K562 (cell line): Measurements from ENCODE around the gene RUNDC1. TPM values are rescaled to one million over a fixed set of nuclear protein-coding genes. Genes with fewer than 3 reads are reported as not detected.
A peak's percentile ranks its signal among the peaks of the same experiment; 100 is the strongest.

ENCODE experiments used
- ATF7 ChIP-seq: fragments of 450-650 bp; IDR thresholded peaks from 2 replicates; pipeline ENCODE4 v1.7.1; 2014; ENCODE audit warnings: mild to moderate bottlenecking, moderate library complexity
- CXXC5 ChIP-seq: fragments of 250-450 bp; sonication (Bioruptor Pico); IDR thresholded peaks from 2 replicates; pipeline ENCODE4 v1.8.0; 2022; ENCODE audit warnings: inconsistent platforms, mild to moderate bottlenecking, moderate library complexity
- DIDO1 ChIP-seq: fragments of 450-650 bp; IDR thresholded peaks from 2 replicates; pipeline ENCODE4 v1.6.1; 2016; ENCODE audit warnings: low read depth, missing biosample characterization, missing genetic modification characterization
- EP300 ChIP-seq: IDR thresholded peaks from 2 replicates; pipeline ENCODE4 v1.6.1; 2012; ENCODE audit warnings: low read length, improper control_type of control experiment
- EZH2 ChIP-seq: IDR thresholded peaks from 2 replicates; pipeline ENCODE4 v1.6.1; 2012; ENCODE audit warnings: low read depth, mild to moderate bottlenecking, inconsistent platforms, low read length, borderline replicate concordance
- HMGN3 ChIP-seq: IDR thresholded peaks from 2 replicates; pipeline ENCODE4 v1.6.1; 2011; ENCODE audit warnings: borderline replicate concordance, low read depth, mild to moderate bottlenecking, mixed read lengths, low read length; ENCODE audit not compliant: insufficient read length; ENCODE audit errors: extremely low read depth
- HSF4 ChIP-seq: fragments of 250-450 bp; sonication (Bioruptor Pico); IDR thresholded peaks from 2 replicates; pipeline ENCODE4 v2.1.2; 2022; ENCODE audit warnings: mild to moderate bottlenecking, moderate library complexity, borderline replicate concordance
- LARP7 ChIP-seq: fragments of 450-650 bp; IDR thresholded peaks from 2 replicates; pipeline ENCODE4 v1.6.1; 2016
- MXI1 ChIP-seq: IDR thresholded peaks from 2 replicates; pipeline ENCODE4 v1.6.1; 2011; ENCODE audit warnings: low read depth, mild to moderate bottlenecking, improper control_type of control experiment, low read length
- NFIX ChIP-seq: fragments of 250-450 bp; sonication (Bioruptor Pico); IDR thresholded peaks from 2 replicates; pipeline ENCODE4 v1.4.0; 2020; ENCODE audit warnings: low read depth, mild to moderate bottlenecking, moderate library complexity
- PML ChIP-seq: IDR thresholded peaks from 2 replicates; pipeline ENCODE4 v1.6.1; 2012; ENCODE audit warnings: low read length, inconsistent platforms
- POLR2AphosphoS5 ChIP-seq: IDR thresholded peaks from 2 replicates; pipeline ENCODE4 v1.6.1; 2011; ENCODE audit warnings: mild to moderate bottlenecking, low read depth, low read length, moderate library complexity; ENCODE audit not compliant: control insufficient read depth, insufficient read depth
- POU5F1 ChIP-seq: fragments of 150-350 bp; IDR thresholded peaks from 2 replicates; pipeline ENCODE4 v1.6.1; 2014; ENCODE audit warnings: borderline replicate concordance, low read length, low read depth, mild to moderate bottlenecking; ENCODE audit not compliant: partially characterized antibody
- RBM22 ChIP-seq: fragments of 200-400 bp; formaldehyde crosslinking; IDR thresholded peaks from 2 replicates; pipeline ENCODE4 v1.6.1; 2018; ENCODE audit warnings: low read length, low read depth; ENCODE audit not compliant: poor library complexity, severe bottlenecking
- SMC3 ChIP-seq: conservative IDR thresholded peaks from 2 replicates; pipeline ENCODE4 v1.6.1; 2011; ENCODE audit warnings: low read depth, low read length, improper control_type of control experiment; ENCODE audit not compliant: insufficient read depth
- SREBF1 ChIP-seq: fragments of 150-350 bp; IDR thresholded peaks from 2 replicates; pipeline ENCODE4 v1.6.1; 2014; ENCODE audit warnings: antibody characterized with exemption, low read depth, low read length, borderline replicate concordance
- SRF ChIP-seq, 2 experiments: fragments of 250-450, 450-650 bp in 1 of 2; sonication (Bioruptor Pico) in 1 of 2; sonication (generic) in 1 of 2; formaldehyde crosslinking; IDR thresholded peaks; 2 replicates each; pipeline versions ENCODE4 v1.5.0 to v1.5.1; 2020 to 2022; ENCODE audit warnings: mild to moderate bottlenecking in 1 of 2, missing genetic modification reagents in 1 of 2
- SRSF9 ChIP-seq: fragments of 200-400 bp; formaldehyde crosslinking; IDR thresholded peaks from 2 replicates; pipeline ENCODE4 v1.6.1; 2017; ENCODE audit warnings: low read depth, low read length, borderline replicate concordance
- ZNF717 ChIP-seq: fragments of 250-450 bp; sonication (Bioruptor Pico); IDR thresholded peaks from 2 replicates; pipeline ENCODE4 v1.5.0; 2021
- polyA plus RNA-seq, 8 experiments: library from polyadenylated mRNA; depleted of rRNA in 4 of 8; stranded (reverse) in 5 of 8; unstranded in 3 of 8; fragments of >200 nt; fragmentation: Nextera tagmentation in 2 of 8; fragmentation: Illumina TruSeq in 1 of 8; extraction: Ambion mirVana in 2 of 8; extraction: Trizol in 1 of 8; gene quantifications; 2 replicates each; pipeline versions ENCODE4 v1.2.1 to v1.2.3, GENCODE V29; 2011 to 2014; ENCODE audit warnings: inconsistent platforms in 1 of 8, missing spikeins in 1 of 8
- total RNA-seq, 7 experiments: library from RNA; depleted of rRNA in 6 of 7; stranded (reverse); fragments of >200 nt in 6 of 7; fragmentation: Illumina TruSeq in 2 of 7; extraction: Trizol in 2 of 7; gene quantifications; 2 replicates each; pipeline versions ENCODE4 v1.2.1 to v1.2.3, GENCODE V29; 2011 to 2021; ENCODE audit warnings: low replicate concordance in 1 of 7
- TF ChIP-seq, protein P1 (sequence below): fragments of 250-450 bp; sonication (Bioruptor Pico); IDR thresholded peaks from 2 replicates; pipeline ENCODE4 v1.5.0; 2022; ENCODE audit warnings: mild to moderate bottlenecking
- TF ChIP-seq, protein P2 (sequence below): fragments of 250-450 bp; sonication (Bioruptor Pico); IDR thresholded peaks from 2 replicates; pipeline ENCODE4 v1.4.0; 2020; ENCODE audit warnings: mild to moderate bottlenecking, moderate library complexity, borderline replicate concordance
- TF ChIP-seq, protein P3 (sequence below): sonication (generic); formaldehyde crosslinking; IDR thresholded peaks from 2 replicates; pipeline ENCODE4 v1.4.0; 2020; ENCODE audit warnings: mild to moderate bottlenecking, missing genetic modification reagents

RUNDC1 gene
- total and polyA plus RNA-seq, 9 of the 15 experiments (the other 6 are each of a cell fraction or from before 2014, with no cell fraction given), result 3.4 to 12.6 (median 9.4) TPM

DNA sequence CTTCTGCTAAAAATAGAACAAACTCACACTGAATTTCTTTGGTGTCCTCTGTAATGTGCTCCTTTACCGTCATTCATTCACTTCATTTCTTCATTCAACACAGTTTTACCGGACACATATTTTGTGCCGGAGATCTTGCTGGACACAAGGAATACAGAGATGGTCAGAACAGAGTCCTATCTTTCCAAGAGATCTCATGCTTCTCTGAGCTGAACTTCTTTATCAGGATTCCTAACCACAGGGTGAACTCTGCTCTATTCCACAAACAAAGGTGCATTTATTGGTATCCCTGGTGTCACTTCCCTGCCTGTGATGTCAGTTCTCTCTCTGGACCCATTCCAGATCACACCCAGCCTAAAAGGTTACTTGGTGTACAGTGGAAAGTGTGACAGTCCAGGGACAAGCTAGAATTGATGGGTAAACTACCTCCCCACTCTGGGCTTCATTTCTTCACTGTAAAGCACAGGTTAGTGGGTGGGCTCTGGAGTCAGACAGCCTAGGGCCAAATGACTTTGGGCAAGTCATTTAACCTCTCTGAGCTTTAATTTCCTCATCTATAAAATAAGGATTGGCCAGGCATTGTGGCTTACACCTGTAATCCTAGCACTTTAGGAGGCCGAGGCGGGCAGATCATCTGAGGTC is 30.4 kb downstream of the RUNDC1 start (continued):
- TF ChIP-seq, protein P1, sequence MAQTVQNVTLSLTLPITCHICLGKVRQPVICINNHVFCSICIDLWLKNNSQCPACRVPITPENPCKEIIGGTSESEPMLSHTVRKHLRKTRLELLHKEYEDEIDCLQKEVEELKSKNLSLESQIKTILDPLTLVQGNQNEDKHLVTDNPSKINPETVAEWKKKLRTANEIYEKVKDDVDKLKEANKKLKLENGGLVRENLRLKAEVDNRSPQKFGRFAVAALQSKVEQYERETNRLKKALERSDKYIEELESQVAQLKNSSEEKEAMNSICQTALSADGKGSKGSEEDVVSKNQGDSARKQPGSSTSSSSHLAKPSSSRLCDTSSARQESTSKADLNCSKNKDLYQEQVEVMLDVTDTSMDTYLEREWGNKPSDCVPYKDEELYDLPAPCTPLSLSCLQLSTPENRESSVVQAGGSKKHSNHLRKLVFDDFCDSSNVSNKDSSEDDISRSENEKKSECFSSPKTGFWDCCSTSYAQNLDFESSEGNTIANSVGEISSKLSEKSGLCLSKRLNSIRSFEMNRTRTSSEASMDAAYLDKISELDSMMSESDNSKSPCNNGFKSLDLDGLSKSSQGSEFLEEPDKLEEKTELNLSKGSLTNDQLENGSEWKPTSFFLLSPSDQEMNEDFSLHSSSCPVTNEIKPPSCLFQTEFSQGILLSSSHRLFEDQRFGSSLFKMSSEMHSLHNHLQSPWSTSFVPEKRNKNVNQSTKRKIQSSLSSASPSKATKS (CRISPR knock-in tag), result no peak
- TF ChIP-seq DIDO1 (tag) (no peak), ATF7 (peak; percentile 31; the same call in 1 of the 2 replicates), SREBF1 (no peak), RBM22 (no peak), CXXC5 (0 out of 2 replicates have a peak, but pooled peaks have one; percentile 12), NFIX (CRISPR knock-in tag) (0 out of 2 replicates have a peak, but pooled peaks have one; percentile 2), EZH2 (no peak), PML (no peak), SMC3 (no peak), HMGN3 (no peak), LARP7 (no peak), POLR2AphosphoS5 (no peak), HSF4 (CRISPR knock-in tag) (no peak), POU5F1 (no peak), ZNF717 (no peak), MXI1 (no peak), SRF (CRISPR knock-in tag; IDR thresholded peaks at IDR 0.05) (no peak), EP300 (no peak; the same call in 1 of the 2 replicates), SRSF9 (no peak)
- TF ChIP-seq, protein P2, sequence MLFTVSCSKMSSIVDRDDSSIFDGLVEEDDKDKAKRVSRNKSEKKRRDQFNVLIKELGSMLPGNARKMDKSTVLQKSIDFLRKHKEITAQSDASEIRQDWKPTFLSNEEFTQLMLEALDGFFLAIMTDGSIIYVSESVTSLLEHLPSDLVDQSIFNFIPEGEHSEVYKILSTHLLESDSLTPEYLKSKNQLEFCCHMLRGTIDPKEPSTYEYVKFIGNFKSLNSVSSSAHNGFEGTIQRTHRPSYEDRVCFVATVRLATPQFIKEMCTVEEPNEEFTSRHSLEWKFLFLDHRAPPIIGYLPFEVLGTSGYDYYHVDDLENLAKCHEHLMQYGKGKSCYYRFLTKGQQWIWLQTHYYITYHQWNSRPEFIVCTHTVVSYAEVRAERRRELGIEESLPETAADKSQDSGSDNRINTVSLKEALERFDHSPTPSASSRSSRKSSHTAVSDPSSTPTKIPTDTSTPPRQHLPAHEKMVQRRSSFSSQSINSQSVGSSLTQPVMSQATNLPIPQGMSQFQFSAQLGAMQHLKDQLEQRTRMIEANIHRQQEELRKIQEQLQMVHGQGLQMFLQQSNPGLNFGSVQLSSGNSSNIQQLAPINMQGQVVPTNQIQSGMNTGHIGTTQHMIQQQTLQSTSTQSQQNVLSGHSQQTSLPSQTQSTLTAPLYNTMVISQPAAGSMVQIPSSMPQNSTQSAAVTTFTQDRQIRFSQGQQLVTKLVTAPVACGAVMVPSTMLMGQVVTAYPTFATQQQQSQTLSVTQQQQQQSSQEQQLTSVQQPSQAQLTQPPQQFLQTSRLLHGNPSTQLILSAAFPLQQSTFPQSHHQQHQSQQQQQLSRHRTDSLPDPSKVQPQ (CRISPR knock-in tag), result no peak
- TF ChIP-seq, protein P3, sequence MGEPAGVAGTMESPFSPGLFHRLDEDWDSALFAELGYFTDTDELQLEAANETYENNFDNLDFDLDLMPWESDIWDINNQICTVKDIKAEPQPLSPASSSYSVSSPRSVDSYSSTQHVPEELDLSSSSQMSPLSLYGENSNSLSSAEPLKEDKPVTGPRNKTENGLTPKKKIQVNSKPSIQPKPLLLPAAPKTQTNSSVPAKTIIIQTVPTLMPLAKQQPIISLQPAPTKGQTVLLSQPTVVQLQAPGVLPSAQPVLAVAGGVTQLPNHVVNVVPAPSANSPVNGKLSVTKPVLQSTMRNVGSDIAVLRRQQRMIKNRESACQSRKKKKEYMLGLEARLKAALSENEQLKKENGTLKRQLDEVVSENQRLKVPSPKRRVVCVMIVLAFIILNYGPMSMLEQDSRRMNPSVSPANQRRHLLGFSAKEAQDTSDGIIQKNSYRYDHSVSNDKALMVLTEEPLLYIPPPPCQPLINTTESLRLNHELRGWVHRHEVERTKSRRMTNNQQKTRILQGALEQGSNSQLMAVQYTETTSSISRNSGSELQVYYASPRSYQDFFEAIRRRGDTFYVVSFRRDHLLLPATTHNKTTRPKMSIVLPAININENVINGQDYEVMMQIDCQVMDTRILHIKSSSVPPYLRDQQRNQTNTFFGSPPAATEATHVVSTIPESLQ (CRISPR knock-in tag), result no peak
